Measurements from ENCODE around the gene NUDT5. TPM values are rescaled to one million over a fixed set of nuclear protein-coding genes. Genes with fewer than 3 reads are reported as not detected.

Gene NUDT5
- total and polyA plus RNA-seq, 2 of the 8 experiments (the other 6 are each of a cell fraction or from before 2014, with no cell fraction given): 130 to 134 TPM

- Histone ChIP-seq H4K91ac (replicated peaks; ENCODE audit: insufficient read length, low read length) (no peak overlapping the region), H3K79me2 (ENCODE audit: control insufficient read depth in 1 of 2, insufficient read depth in 2 of 2, low read length in 2 of 2) (peaks cover 0 to 3% of the 10 kb centered on the region in 2 experiments; a peak in 1 of 4 replicates), H3K79me1 (ENCODE audit: low read depth, low read length) (no peaks in the 10 kb centered on the region), H3K9ac (replicated peaks in 1 of 4; ENCODE audit: extremely low read depth in 1 of 4, low read depth in 3 of 4, low read length in 3 of 4) (no peak overlapping the region), H3K23me2 (ENCODE audit: low read depth, low read length) (no peaks in the 10 kb centered on the region), H2AK5ac (ENCODE audit: low read depth, low read length) (no peak overlapping the region), H3K23ac (ENCODE audit: insufficient read length) (no peak overlapping the region), H2BK5ac (ENCODE audit: low read depth, low read length) (no peak overlapping the region), H3K14ac (ENCODE audit: insufficient read length) (no peak overlapping the region), H3K4me1 (replicated peaks in 1 of 4; ENCODE audit: control insufficient read depth in 3 of 4, insufficient read depth in 4 of 4, low read length in 3 of 4) (no peaks in the 10 kb centered on the region), H2BK15ac (ENCODE audit: low read length) (no peak overlapping the region), H3K27ac (ENCODE audit: low read depth, low read length) (no peak overlapping the region), H3K56ac (replicated peaks; ENCODE audit: insufficient read length, low read depth, low read length) (no peak overlapping the region), H2BK120ac (replicated peaks; ENCODE audit: low read depth, low read length) (no peak overlapping the region), H3K4me3 (ENCODE audit: extremely low read depth in 1 of 4, insufficient read depth in 2 of 4, low read depth in 3 of 4, low read length in 4 of 4) (no peak overlapping the region), H3K4me2 (ENCODE audit: insufficient read depth in 1 of 2, low read depth in 2 of 2, low read length in 2 of 2) (no peak overlapping the region), H4K20me1 (replicated peaks in 1 of 2; ENCODE audit: control insufficient read depth in 1 of 2, insufficient read depth in 2 of 2, low read length in 2 of 2) (peaks cover 0 to 2% of the 10 kb centered on the region in 2 experiments), H2BK20ac (ENCODE audit: low read length) (no peak overlapping the region), H2AFZ (ENCODE audit: low read length) (no peak overlapping the region), H4K5ac (ENCODE audit: insufficient read length, low read depth, low read length) (no peak overlapping the region), H4K8ac (ENCODE audit: extremely low read depth, insufficient read depth, low read length) (no peak overlapping the region), H3K27me3 (replicated peaks in 1 of 4; ENCODE audit: control insufficient read depth in 3 of 4, extremely low read depth in 1 of 4, insufficient read depth in 3 of 4, low read length in 3 of 4) (no peaks in the 10 kb centered on the region), H3K9me3 (ENCODE audit: insufficient read depth in 2 of 2, low read depth in 1 of 2, low read length in 1 of 2) (no peaks in the 10 kb centered on the region), H3K36me3 (ENCODE audit: control insufficient read depth in 2 of 4, insufficient read depth in 4 of 4, low read length in 3 of 4) (peaks cover 2 to 67% (median 37%) of the 10 kb centered on the region in 4 experiments), H2BK12ac (ENCODE audit: low read depth, low read length) (no peak overlapping the region), H3K4ac (replicated peaks; ENCODE audit: insufficient read length, low read depth, low read length) (no peak overlapping the region), H3K18ac (ENCODE audit: extremely low read depth, low read length) (no peak overlapping the region)
- FAIRE-seq (no peak), DNase-seq (ENCODE audit: low read depth in 1 of 2, low spot score in 2 of 2) (no peak)
- ChIA-PET CTCF (ENCODE audit: partially characterized antibody) (no interaction called here), POLR2A (ENCODE audit: partially characterized antibody) (no interaction called here)
- no peak for TF ChIP-seq TAF7 (optimal IDR thresholded peaks at IDR 0.05; ENCODE audit: borderline replicate concordance, low read depth, low read length)
- WGBS, 2 experiments (ENCODE audit: extremely low coverage in 1 of 2, insufficient coverage in 1 of 2, insufficient read length in 1 of 2, insufficient replicate concordance in 2 of 2, low coverage in 1 of 2, low lambda C conversion rate in 2 of 2, missing lambda C conversion rate in 1 of 2): 91% methylated on average over 4 of the region's 4 CpGs; no CpG with 5 or more reads in 1 of the 2 experiments
These were observed 40.1 kb upstream of the NUDT5 start for GRCh38 chr10:12235796-12236195.

Measured in H1 (cell line).